Esophagus squamous epithelium (tissue), 4 donors: ENCODE measurements around the gene SLC28A1.

Source experiments
- POLR2A ChIP-seq, 4 donors: fragments of 450-650 bp; IDR thresholded peaks; one replicate each; pipeline ENCODE4 v1.6.1; 2017; ENCODE audit warnings: antibody characterized with exemption in 4 of 4, mild to moderate bottlenecking in 4 of 4, moderate library complexity in 3 of 4
- TF ChIP-seq, protein P1 (sequence below), 6 experiments: fragments of 450-650 bp in 4 of 6; fragments of 200-600 bp in 2 of 6; sonication (generic) in 2 of 6; IDR thresholded peaks; one replicate each; pipeline ENCODE4 v1.5.1; 2016 to 2019; ENCODE audit warnings: antibody characterized with exemption in 6 of 6, mild to moderate bottlenecking in 4 of 6, moderate library complexity in 4 of 6

DNA sequence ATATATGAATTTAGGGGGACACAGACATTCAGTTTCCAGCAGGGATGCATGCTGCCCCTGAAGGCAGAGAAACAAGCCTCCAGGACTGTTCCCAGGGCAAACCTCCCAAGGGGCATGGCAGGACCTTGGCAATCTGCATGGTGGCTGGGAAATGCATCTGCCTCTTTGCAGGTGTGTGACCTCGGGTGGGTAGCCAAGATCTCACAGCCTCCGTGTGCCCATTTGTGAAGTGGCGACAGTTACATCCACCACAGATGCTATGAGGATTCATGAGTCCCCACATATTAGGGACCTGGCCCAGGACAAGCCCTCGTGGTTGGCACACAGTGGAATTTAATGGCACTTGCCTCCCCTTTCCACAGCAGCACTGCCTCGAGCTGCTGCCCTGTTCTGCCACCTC, 29.9 kb downstream of the SLC28A1 start:
- TF ChIP-seq, protein P1, sequence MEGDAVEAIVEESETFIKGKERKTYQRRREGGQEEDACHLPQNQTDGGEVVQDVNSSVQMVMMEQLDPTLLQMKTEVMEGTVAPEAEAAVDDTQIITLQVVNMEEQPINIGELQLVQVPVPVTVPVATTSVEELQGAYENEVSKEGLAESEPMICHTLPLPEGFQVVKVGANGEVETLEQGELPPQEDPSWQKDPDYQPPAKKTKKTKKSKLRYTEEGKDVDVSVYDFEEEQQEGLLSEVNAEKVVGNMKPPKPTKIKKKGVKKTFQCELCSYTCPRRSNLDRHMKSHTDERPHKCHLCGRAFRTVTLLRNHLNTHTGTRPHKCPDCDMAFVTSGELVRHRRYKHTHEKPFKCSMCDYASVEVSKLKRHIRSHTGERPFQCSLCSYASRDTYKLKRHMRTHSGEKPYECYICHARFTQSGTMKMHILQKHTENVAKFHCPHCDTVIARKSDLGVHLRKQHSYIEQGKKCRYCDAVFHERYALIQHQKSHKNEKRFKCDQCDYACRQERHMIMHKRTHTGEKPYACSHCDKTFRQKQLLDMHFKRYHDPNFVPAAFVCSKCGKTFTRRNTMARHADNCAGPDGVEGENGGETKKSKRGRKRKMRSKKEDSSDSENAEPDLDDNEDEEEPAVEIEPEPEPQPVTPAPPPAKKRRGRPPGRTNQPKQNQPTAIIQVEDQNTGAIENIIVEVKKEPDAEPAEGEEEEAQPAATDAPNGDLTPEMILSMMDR (IDR thresholded peaks at IDR 0.05), result no peak
- no peak for TF ChIP-seq POLR2A (IDR thresholded peaks at IDR 0.05)
